Measurements from ENCODE around the gene SLC16A5. TPM values are rescaled to one million over a fixed set of nuclear protein-coding genes. Genes with fewer than 3 reads are reported as not detected.

The SLC16A5 gene
- total RNA-seq, 4 donors from 2014 or later, result 59.1 to 93.3 (median 61.4) TPM

DNA sequence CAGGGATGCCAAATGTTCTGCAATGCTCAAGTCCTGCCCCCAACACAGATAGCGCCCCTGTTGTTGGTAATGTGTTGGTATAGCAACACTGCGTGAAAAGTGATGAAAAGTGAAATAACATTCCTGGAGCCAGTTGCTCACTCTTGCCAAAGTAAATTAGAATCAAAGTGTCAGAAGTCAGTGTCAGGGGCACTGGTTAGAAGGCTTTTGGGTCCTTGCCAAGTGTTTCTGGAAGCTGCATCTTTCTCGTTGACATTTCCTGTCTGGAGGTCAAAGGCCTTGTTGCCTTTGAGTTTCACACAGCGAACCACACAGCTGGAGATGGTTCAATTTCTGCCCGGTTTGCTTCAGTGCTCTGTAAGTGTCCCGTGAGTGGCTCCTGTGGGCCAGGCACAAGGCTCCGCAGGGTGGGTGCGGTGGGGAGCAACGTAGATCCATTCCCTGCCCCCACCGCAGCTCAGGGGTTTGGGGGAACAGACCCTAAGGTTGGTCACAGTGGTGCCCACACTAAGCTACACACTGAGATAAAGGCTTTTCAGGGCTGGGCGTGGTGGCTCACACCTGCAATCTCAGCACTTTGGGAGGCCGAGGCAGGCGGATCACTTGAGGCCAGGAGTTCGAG, 3.6 kb upstream of the SLC16A5 start:
- Histone ChIP-seq H3K27me3 (no peaks in the 10 kb centered on the region), H3K4me3 (no peak overlapping the region), H3K27ac (no peak overlapping the region), H3K36me3 (no peaks in the 10 kb centered on the region), H3K4me1 (peaks cover 33% of the 10 kb centered on the region), H3K9me3 (no peaks in the 10 kb centered on the region)
- 61% methylated on average over 10 of the region's 14 CpGs for WGBS
- no peak for DNase-seq (ENCODE audit: low spot score in 2 of 2)
- no peak for TF ChIP-seq EP300 (IDR thresholded peaks at IDR 0.05)
- no peak for TF ChIP-seq POLR2AphosphoS5 (IDR thresholded peaks at IDR 0.05)
- no peak for TF ChIP-seq POLR2A (IDR thresholded peaks at IDR 0.05)
- TF ChIP-seq, protein P1, sequence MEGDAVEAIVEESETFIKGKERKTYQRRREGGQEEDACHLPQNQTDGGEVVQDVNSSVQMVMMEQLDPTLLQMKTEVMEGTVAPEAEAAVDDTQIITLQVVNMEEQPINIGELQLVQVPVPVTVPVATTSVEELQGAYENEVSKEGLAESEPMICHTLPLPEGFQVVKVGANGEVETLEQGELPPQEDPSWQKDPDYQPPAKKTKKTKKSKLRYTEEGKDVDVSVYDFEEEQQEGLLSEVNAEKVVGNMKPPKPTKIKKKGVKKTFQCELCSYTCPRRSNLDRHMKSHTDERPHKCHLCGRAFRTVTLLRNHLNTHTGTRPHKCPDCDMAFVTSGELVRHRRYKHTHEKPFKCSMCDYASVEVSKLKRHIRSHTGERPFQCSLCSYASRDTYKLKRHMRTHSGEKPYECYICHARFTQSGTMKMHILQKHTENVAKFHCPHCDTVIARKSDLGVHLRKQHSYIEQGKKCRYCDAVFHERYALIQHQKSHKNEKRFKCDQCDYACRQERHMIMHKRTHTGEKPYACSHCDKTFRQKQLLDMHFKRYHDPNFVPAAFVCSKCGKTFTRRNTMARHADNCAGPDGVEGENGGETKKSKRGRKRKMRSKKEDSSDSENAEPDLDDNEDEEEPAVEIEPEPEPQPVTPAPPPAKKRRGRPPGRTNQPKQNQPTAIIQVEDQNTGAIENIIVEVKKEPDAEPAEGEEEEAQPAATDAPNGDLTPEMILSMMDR (IDR thresholded peaks at IDR 0.05), result no peak

DNA sequence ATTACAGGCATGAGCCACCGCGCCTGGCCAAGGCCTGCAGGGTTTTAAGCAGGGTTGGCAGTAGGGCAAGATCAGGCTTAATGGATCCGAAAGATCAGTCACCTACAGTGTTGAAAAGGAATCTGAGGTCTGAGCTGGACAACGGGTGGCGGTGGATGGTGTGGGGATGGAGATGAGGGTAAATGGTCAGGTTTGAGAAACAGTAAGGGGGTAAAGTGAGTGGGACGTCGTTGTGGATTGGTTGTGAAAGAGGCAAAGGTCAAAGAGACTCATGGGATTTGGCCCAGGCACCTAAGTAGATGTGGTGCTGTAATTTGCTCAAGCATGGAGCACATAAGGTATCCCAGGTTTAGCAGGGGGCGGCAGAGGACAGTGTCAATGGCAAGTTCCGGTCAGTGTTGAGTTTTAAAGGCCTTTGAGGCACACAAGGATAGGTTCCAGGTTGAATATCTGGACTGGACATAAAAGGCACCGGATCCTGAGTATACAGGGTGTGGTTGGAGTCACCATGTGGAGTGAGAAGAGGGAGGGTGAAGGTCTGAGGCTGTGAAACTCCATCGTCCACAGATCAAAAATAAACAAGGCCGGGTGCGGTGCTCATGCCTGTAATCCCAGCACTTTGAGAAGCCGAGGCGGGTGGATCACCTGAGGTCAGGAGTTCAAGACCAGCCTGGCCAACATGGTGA, 1.1 kb upstream of the SLC16A5 start:
- Histone ChIP-seq H3K36me3 (no peaks in the 10 kb centered on the region), H3K9me3 (no peaks in the 10 kb centered on the region), H3K27me3 (no peaks in the 10 kb centered on the region), H3K4me1 (peaks cover 47% of the 10 kb centered on the region), H3K4me3 (peak overlapping the region; percentile 75), H3K27ac (no peak overlapping the region)
- DNase-seq (ENCODE audit: low spot score in 2 of 2), result no peak
- 81% methylated on average over 15 of the region's 15 CpGs for WGBS
- TF ChIP-seq EP300 (IDR thresholded peaks at IDR 0.05), result no peak
- TF ChIP-seq, protein P1 (IDR thresholded peaks at IDR 0.05), result no peak
- TF ChIP-seq POLR2AphosphoS5 (IDR thresholded peaks at IDR 0.05), result no peak
- no peak for TF ChIP-seq POLR2A (IDR thresholded peaks at IDR 0.05)

DNA sequence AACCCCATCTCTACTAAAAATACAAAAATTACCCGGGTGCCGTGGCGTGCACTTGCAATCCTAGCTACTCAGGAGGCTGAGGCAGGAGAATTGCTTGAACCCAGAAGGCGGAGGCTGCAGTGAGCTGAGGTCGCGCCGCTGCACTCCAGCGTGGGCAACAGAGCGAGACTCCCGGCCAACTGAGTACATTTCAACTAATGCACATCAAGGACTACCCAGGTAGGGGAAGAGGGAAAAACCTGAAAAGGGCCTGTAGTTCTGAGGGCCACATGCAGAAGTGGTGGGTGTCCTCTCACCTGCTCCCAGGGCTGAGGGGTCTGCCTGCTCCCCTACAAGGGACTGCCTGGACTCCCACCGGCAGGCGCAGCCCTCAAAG, 584 bp upstream of the SLC16A5 start:
- H3K36me3 ChIP-seq, result no peaks in the 10 kb centered on the region
- TF ChIP-seq POLR2AphosphoS5 (IDR thresholded peaks at IDR 0.05), result no peak
- TF ChIP-seq, protein P1 (IDR thresholded peaks at IDR 0.05), result no peak
- no peak for TF ChIP-seq POLR2A (IDR thresholded peaks at IDR 0.05)
- no peak for TF ChIP-seq EP300 (IDR thresholded peaks at IDR 0.05)
- H3K4me3 ChIP-seq, result peak overlapping the region; percentile 75
- H3K27ac ChIP-seq, result peak overlapping the region; percentile 87
- DNase-seq (ENCODE audit: low spot score in 2 of 2), result no peak
- H3K4me1 ChIP-seq, result peaks cover 52% of the 10 kb centered on the region
- 65% methylated on average over 12 of the region's 12 CpGs for WGBS
- no peaks in the 10 kb centered on the region for H3K9me3 ChIP-seq
- H3K27me3 ChIP-seq, result no peaks in the 10 kb centered on the region

DNA sequence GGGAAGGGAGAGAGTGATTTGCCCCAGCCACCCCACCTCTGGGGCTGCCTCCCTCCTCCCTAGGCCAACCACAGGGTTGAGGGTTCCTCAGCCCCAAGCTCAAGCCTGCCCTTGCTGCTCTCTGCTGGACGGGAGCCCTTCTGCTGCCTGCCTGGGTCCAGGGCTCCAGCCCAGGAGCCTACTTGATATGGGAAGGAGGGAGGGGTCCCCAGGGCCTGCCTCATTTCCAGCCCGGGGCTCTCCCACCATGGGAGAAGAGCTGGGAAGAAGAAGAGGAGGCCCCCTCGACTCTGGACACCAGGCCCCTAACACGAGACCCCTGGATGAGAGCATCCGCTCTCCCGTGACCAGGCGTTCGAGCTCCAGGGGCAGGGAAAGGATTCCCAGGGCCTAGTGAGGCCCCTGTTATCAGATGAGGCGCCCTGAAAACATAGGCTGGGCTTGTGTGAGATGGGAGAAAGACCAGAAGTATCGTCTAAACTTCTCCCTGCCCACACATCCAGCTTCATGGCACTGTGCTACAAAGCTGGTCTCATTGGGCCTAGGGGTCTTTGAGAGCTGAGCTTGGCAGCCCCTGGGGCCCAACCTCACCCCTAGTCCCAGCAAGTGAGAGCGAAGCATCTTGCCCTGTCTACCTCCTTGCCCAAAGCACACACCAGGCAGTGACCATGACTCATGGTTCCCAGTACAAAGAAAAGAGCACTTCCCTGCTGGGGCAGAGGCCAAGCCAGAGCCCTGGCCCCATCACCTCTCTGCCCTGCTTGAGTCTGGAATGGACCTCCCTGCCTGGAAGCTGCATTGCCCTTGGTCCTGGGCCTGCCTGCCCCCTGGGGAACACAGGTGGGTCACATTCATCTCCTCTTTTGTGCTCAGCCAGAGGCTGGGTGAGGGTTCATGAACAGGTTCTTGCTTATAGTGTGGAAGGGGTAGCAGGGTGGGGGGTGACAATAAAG, 987 bp downstream of the SLC16A5 start:
- 57% methylated on average over 8 of the region's 11 CpGs for WGBS
- H3K4me1 ChIP-seq, result peaks cover 68% of the 10 kb centered on the region
- no peaks in the 10 kb centered on the region for H3K36me3 ChIP-seq
- H3K27ac ChIP-seq, result peak overlapping the region; percentile 87
- no peak for DNase-seq (ENCODE audit: low spot score in 2 of 2)
- no peaks in the 10 kb centered on the region for H3K27me3 ChIP-seq
- TF ChIP-seq POLR2AphosphoS5 (IDR thresholded peaks at IDR 0.05) (no peak), EP300 (IDR thresholded peaks at IDR 0.05) (no peak), POLR2A (IDR thresholded peaks at IDR 0.05) (no peak)
- TF ChIP-seq, protein P1 (IDR thresholded peaks at IDR 0.05), result no peak
- H3K9me3 ChIP-seq, result no peaks in the 10 kb centered on the region
- peak overlapping the region; percentile 75 for H3K4me3 ChIP-seq
